ENCODE results near the gene ERVFRD-1. TPM values are rescaled to one million over a fixed set of nuclear protein-coding genes. Genes with fewer than 3 reads are reported as not detected.

The ERVFRD-1 gene
- total and polyA plus RNA-seq, 2 of the 13 experiments (the other 11 are each of a cell fraction or from before 2014, with no cell fraction given) = not detected

DNA sequence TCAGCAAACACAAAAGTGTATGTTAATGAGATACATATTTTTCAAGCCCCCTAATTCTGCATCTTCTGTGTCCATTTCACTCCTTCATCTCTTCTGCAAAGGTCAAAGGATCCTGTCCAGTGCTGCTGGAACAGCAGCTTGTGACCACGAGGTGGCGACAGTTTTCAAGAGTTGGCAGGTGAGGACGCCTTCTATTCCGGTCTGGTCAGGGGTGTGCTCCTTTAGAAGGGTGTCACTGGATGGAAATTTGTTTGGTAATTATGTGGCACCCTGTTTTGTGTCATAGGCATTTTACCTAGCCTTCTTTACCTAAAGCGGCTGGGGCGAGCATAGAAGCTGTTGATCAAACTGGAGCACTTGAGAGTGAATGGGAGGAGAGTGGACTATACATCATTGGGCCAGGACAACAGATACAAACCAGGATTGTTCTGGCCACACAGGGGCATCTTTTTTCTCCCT, 32.9 kb upstream of the ERVFRD-1 start (continued):
- TF ChIP-seq ZNF138 (CRISPR knock-in tag; IDR thresholded peaks at IDR 0.05; ENCODE audit: low read depth) = no peak
- TF ChIP-seq ZBTB38 (CRISPR knock-in tag; IDR thresholded peaks at IDR 0.05) = no peak
- TF ChIP-seq SP1 (IDR thresholded peaks at IDR 0.05) = no peak
- TF ChIP-seq SP1 (CRISPR knock-in tag; IDR thresholded peaks at IDR 0.05) = 0 out of 2 replicates have a peak, but pooled peaks have one; percentile 17
- TF ChIP-seq FIP1L1 (IDR thresholded peaks at IDR 0.05; ENCODE audit: borderline replicate concordance, insufficient read depth, low read depth, low read length) = no peak
- 0 out of 2 replicates have a peak, but pooled peaks have one; percentile 67 for TF ChIP-seq ZNF34 (CRISPR knock-in tag; IDR thresholded peaks at IDR 0.05; ENCODE audit: borderline replicate concordance)
- TF ChIP-seq MAFF (IDR thresholded peaks at IDR 0.05; ENCODE audit: low read depth, low read length) = no peak
- TF ChIP-seq ZNF232 (CRISPR knock-in tag; IDR thresholded peaks at IDR 0.05; ENCODE audit: borderline replicate concordance) = no peak
- TF ChIP-seq, protein P1, sequence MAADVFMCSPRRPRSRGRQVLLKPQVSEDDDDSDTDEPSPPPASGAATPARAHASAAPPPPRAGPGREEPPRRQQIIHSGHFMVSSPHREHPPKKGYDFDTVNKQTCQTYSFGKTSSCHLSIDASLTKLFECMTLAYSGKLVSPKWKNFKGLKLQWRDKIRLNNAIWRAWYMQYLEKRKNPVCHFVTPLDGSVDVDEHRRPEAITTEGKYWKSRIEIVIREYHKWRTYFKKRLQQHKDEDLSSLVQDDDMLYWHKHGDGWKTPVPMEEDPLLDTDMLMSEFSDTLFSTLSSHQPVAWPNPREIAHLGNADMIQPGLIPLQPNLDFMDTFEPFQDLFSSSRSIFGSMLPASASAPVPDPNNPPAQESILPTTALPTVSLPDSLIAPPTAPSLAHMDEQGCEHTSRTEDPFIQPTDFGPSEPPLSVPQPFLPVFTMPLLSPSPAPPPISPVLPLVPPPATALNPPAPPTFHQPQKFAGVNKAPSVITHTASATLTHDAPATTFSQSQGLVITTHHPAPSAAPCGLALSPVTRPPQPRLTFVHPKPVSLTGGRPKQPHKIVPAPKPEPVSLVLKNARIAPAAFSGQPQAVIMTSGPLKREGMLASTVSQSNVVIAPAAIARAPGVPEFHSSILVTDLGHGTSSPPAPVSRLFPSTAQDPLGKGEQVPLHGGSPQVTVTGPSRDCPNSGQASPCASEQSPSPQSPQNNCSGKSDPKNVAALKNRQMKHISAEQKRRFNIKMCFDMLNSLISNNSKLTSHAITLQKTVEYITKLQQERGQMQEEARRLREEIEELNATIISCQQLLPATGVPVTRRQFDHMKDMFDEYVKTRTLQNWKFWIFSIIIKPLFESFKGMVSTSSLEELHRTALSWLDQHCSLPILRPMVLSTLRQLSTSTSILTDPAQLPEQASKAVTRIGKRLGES (CRISPR knock-in tag; IDR thresholded peaks at IDR 0.05; ENCODE audit: borderline replicate concordance) = no peak
- peak; percentile 32; the same call in 1 of the 2 replicates for TF ChIP-seq KAT8 (CRISPR knock-in tag; IDR thresholded peaks at IDR 0.05)
- TF ChIP-seq, protein P2, sequence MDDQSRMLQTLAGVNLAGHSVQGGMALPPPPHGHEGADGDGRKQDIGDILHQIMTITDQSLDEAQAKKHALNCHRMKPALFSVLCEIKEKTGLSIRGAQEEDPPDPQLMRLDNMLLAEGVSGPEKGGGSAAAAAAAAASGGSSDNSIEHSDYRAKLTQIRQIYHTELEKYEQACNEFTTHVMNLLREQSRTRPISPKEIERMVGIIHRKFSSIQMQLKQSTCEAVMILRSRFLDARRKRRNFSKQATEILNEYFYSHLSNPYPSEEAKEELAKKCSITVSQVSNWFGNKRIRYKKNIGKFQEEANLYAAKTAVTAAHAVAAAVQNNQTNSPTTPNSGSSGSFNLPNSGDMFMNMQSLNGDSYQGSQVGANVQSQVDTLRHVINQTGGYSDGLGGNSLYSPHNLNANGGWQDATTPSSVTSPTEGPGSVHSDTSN (CRISPR knock-in tag; IDR thresholded peaks at IDR 0.05; ENCODE audit: borderline replicate concordance) = no peak
- TF ChIP-seq, protein P3, sequence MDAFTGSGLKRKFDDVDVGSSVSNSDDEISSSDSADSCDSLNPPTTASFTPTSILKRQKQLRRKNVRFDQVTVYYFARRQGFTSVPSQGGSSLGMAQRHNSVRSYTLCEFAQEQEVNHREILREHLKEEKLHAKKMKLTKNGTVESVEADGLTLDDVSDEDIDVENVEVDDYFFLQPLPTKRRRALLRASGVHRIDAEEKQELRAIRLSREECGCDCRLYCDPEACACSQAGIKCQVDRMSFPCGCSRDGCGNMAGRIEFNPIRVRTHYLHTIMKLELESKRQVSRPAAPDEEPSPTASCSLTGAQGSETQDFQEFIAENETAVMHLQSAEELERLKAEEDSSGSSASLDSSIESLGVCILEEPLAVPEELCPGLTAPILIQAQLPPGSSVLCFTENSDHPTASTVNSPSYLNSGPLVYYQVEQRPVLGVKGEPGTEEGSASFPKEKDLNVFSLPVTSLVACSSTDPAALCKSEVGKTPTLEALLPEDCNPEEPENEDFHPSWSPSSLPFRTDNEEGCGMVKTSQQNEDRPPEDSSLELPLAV (CRISPR knock-in tag; conservative IDR thresholded peaks at IDR 0.05; ENCODE audit: low read depth) = no peak
- no peak for TF ChIP-seq ZNF790 (CRISPR knock-in tag; IDR thresholded peaks at IDR 0.05; ENCODE audit: borderline replicate concordance)
- TF ChIP-seq SP5 (CRISPR knock-in tag; IDR thresholded peaks at IDR 0.05; ENCODE audit: borderline replicate concordance, low read depth) = no peak
- peak in 1 of 2 experiments; percentile 61; a peak in 1 of 4 replicates for TF ChIP-seq KLF16 (CRISPR knock-in tag; IDR thresholded peaks at IDR 0.05)
- TF ChIP-seq ZC3H13 (CRISPR knock-in tag; IDR thresholded peaks at IDR 0.05) = 0 out of 2 replicates have a peak, but pooled peaks have one; percentile 5
- TF ChIP-seq KLF12 (CRISPR knock-in tag; IDR thresholded peaks at IDR 0.05; ENCODE audit: borderline replicate concordance) = no peak
- no peak for TF ChIP-seq ZNF879 (CRISPR knock-in tag; IDR thresholded peaks at IDR 0.05)
- TF ChIP-seq PLRG1 (conservative IDR thresholded peaks at IDR 0.05) = no peak
- TF ChIP-seq MEIS1 (CRISPR knock-in tag; IDR thresholded peaks at IDR 0.05; ENCODE audit: borderline replicate concordance) = 0 out of 2 replicates have a peak, but pooled peaks have one; percentile 74
- TF ChIP-seq ZNF143 (CRISPR knock-in tag; IDR thresholded peaks at IDR 0.05) = no peak
- TF ChIP-seq MAFK (conservative IDR thresholded peaks at IDR 0.05 in 1 of 2, IDR thresholded peaks at IDR 0.05 in 1 of 2; ENCODE audit: low read length in 2 of 2) = no peak
- TF ChIP-seq REL (CRISPR knock-in tag; conservative IDR thresholded peaks at IDR 0.05) = no peak
- TF ChIP-seq, protein P4, sequence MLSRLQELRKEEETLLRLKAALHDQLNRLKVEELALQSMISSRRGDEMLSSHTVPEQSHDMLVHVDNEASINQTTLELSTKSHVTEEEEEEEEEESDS (CRISPR knock-in tag; IDR thresholded peaks at IDR 0.05; ENCODE audit: borderline replicate concordance) = no peak
- TF ChIP-seq ZNF17 (CRISPR knock-in tag; IDR thresholded peaks at IDR 0.05) = no peak
- no peak; the same call in 1 of the 2 replicates for TF ChIP-seq TGIF2 (CRISPR knock-in tag; IDR thresholded peaks at IDR 0.05)
- no peak for TF ChIP-seq RFX5 (IDR thresholded peaks at IDR 0.05; ENCODE audit: low read depth, low read length)

Measured in HepG2 (cell line).